Measurements from ENCODE around the gene TAS2R38. TPM values are rescaled to one million over a fixed set of nuclear protein-coding genes. Genes with fewer than 3 reads are reported as not detected.

The TAS2R38 gene
- polyA plus RNA-seq, 12 donors: 0.14 to 0.38 (median 0.22) TPM; not detected in 4

Other genes with a start within 250 kb of the TAS2R38 start
- gene SSBP1, start 235.4 kb downstream of the TAS2R38 start, polyA plus RNA-seq (ENCODE audit: insufficient read length in 12 of 12): 100 to 1,000 TPM in 8 of 12 donors, 10 to 100 TPM in 3, not detected in 1; 83.1 to 126 (median 109) TPM
- under 1 TPM in 9 of 12 donors, not detected in 3; 0.14 to 0.60 (median 0.35) TPM for gene TAS2R3, start 209.7 kb downstream of the TAS2R38 start, polyA plus RNA-seq (ENCODE audit: insufficient read length in 12 of 12)
- gene TAS2R4, start 197.1 kb downstream of the TAS2R38 start, polyA plus RNA-seq (ENCODE audit: insufficient read length in 12 of 12): 1 to 10 TPM in 6 of 12 donors, under 1 TPM in 4, not detected in 2; 0.38 to 2.9 (median 1.1) TPM
- gene TAS2R5, start 183.6 kb downstream of the TAS2R38 start, polyA plus RNA-seq (ENCODE audit: insufficient read length in 12 of 12): 1 to 10 TPM in 6 of 12 donors, under 1 TPM in 4, not detected in 2; 0.71 to 5.5 (median 1.8) TPM
- under 1 TPM in 6 of 12 donors, not detected in 6; 0.11 to 0.34 (median 0.21) TPM for gene PRSS37, start 132.3 kb downstream of the TAS2R38 start, polyA plus RNA-seq (ENCODE audit: insufficient read length in 12 of 12)
- gene OR9A4, start 57.4 kb downstream of the TAS2R38 start, polyA plus RNA-seq (ENCODE audit: insufficient read length in 12 of 12): not detected
- gene CLEC5A, start 26.8 kb downstream of the TAS2R38 start, polyA plus RNA-seq (ENCODE audit: insufficient read length in 12 of 12): 1 to 10 TPM in 1 of 12 donors, under 1 TPM in 9, not detected in 2; 0.13 to 2.3 (median 0.25) TPM
- 1 to 10 TPM in 1 of 12 donors, under 1 TPM in 9, not detected in 2; 0.10 to 1.5 (median 0.20) TPM for gene MGAM, start 22.1 kb upstream of the TAS2R38 start, polyA plus RNA-seq (ENCODE audit: insufficient read length in 12 of 12)
- 1 to 10 TPM in 1 of 12 donors, under 1 TPM in 8, not detected in 3; 0.03 to 1.3 (median 0.04) TPM for gene MGAM2, start 137.9 kb upstream of the TAS2R38 start, polyA plus RNA-seq (ENCODE audit: insufficient read length in 12 of 12)